Liver (tissue), 3 donors: ENCODE data around the gene UNC13A.

Experiments used
- GABPA ChIP-seq, 2 donors: IDR thresholded peaks in 1 of 2; conservative IDR thresholded peaks in 1 of 2; 2 replicates each; pipeline ENCODE4 v1.6.1; 2016; ENCODE audit warnings: antibody characterized with exemption in 2 of 2, mild to moderate bottlenecking in 1 of 2, moderate library complexity in 1 of 2
- HNF4A ChIP-seq, 2 donors: conservative IDR thresholded peaks; 2 replicates each; pipeline ENCODE4 v1.6.1; 2016; ENCODE audit warnings: antibody characterized with exemption in 2 of 2, mild to moderate bottlenecking in 2 of 2
- JUND ChIP-seq, 2 donors: IDR thresholded peaks; 2 replicates each; pipeline ENCODE4 v1.6.1; 2016; ENCODE audit warnings: antibody characterized with exemption in 2 of 2
- RAD21 ChIP-seq, 2 donors: IDR thresholded peaks; 2 replicates each; pipeline ENCODE4 v1.6.1; 2016; ENCODE audit warnings: antibody characterized with exemption in 2 of 2, mild to moderate bottlenecking in 2 of 2
- SP1 ChIP-seq: IDR thresholded peaks from 2 replicates; pipeline ENCODE4 v1.6.1; 2018; ENCODE audit warnings: antibody characterized with exemption, mild to moderate bottlenecking
- TAF1 ChIP-seq: conservative IDR thresholded peaks from 2 replicates; pipeline ENCODE4 v1.6.1; 2016; ENCODE audit warnings: antibody characterized with exemption, mild to moderate bottlenecking
- YY1 ChIP-seq: IDR thresholded peaks from 2 replicates; pipeline ENCODE4 v1.6.1; 2016; ENCODE audit warnings: antibody characterized with exemption, mild to moderate bottlenecking
- TF ChIP-seq, protein P1 (sequence below): fragments of 150-350 bp; IDR thresholded peaks from 2 replicates; pipeline ENCODE4 v1.5.1; 2017; ENCODE audit warnings: improper control_type of control experiment, low read depth, low read length; ENCODE audit not compliant: missing input control
- TF ChIP-seq, protein P2 (sequence below): IDR thresholded peaks from 2 replicates; pipeline ENCODE4 v1.6.1; 2016; ENCODE audit warnings: antibody characterized with exemption
- TF ChIP-seq, protein P3 (sequence below): IDR thresholded peaks from 2 replicates; pipeline ENCODE4 v1.6.1; 2016; ENCODE audit warnings: antibody characterized with exemption
- TF ChIP-seq, protein P4 (sequence below): IDR thresholded peaks from 2 replicates; pipeline ENCODE4 v1.6.1; 2016; ENCODE audit warnings: antibody characterized with exemption, mild to moderate bottlenecking
- TF ChIP-seq, protein P5 (sequence below): IDR thresholded peaks from 2 replicates; pipeline ENCODE4 v1.6.1; 2016; ENCODE audit warnings: antibody characterized with exemption
- donor health status: healthy.
- donor health status: healthy.

DNA sequence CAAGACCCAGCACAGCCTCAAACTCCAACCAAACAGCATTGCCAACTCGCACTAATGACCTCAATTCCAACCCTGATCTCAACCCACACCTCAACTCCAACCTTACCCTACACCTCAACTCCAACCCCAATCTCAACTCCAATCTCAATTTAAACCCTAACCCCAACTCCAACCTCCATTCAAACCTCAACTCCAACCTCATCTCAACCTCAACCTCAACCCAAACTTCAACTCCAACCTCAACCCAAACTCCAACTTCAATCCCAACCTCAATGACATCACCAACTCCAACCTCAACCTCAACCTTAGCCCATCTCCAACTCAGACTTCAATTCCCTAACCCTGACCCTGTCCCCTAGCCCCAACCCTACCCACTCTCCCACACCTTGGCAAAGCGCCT is 58.4 kb downstream of the UNC13A start:
- no peak for TF ChIP-seq JUND (IDR thresholded peaks at IDR 0.05)
- TF ChIP-seq, protein P1, sequence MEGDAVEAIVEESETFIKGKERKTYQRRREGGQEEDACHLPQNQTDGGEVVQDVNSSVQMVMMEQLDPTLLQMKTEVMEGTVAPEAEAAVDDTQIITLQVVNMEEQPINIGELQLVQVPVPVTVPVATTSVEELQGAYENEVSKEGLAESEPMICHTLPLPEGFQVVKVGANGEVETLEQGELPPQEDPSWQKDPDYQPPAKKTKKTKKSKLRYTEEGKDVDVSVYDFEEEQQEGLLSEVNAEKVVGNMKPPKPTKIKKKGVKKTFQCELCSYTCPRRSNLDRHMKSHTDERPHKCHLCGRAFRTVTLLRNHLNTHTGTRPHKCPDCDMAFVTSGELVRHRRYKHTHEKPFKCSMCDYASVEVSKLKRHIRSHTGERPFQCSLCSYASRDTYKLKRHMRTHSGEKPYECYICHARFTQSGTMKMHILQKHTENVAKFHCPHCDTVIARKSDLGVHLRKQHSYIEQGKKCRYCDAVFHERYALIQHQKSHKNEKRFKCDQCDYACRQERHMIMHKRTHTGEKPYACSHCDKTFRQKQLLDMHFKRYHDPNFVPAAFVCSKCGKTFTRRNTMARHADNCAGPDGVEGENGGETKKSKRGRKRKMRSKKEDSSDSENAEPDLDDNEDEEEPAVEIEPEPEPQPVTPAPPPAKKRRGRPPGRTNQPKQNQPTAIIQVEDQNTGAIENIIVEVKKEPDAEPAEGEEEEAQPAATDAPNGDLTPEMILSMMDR: no peak
- TF ChIP-seq RAD21 (IDR thresholded peaks at IDR 0.05): no peak
- no peak for TF ChIP-seq TAF1
- TF ChIP-seq GABPA (IDR thresholded peaks at IDR 0.05 in 1 of 2, conservative IDR thresholded peaks at IDR 0.05 in 1 of 2): no peak
- TF ChIP-seq HNF4A (conservative IDR thresholded peaks at IDR 0.05): no peak
- no peak for TF ChIP-seq SP1
- TF ChIP-seq, protein P2, sequence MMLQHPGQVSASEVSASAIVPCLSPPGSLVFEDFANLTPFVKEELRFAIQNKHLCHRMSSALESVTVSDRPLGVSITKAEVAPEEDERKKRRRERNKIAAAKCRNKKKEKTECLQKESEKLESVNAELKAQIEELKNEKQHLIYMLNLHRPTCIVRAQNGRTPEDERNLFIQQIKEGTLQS: no peak
- TF ChIP-seq, protein P3, sequence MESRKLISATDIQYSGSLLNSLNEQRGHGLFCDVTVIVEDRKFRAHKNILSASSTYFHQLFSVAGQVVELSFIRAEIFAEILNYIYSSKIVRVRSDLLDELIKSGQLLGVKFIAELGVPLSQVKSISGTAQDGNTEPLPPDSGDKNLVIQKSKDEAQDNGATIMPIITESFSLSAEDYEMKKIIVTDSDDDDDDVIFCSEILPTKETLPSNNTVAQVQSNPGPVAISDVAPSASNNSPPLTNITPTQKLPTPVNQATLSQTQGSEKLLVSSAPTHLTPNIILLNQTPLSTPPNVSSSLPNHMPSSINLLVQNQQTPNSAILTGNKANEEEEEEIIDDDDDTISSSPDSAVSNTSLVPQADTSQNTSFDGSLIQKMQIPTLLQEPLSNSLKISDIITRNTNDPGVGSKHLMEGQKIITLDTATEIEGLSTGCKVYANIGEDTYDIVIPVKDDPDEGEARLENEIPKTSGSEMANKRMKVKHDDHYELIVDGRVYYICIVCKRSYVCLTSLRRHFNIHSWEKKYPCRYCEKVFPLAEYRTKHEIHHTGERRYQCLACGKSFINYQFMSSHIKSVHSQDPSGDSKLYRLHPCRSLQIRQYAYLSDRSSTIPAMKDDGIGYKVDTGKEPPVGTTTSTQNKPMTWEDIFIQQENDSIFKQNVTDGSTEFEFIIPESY: no peak
- TF ChIP-seq, protein P4, sequence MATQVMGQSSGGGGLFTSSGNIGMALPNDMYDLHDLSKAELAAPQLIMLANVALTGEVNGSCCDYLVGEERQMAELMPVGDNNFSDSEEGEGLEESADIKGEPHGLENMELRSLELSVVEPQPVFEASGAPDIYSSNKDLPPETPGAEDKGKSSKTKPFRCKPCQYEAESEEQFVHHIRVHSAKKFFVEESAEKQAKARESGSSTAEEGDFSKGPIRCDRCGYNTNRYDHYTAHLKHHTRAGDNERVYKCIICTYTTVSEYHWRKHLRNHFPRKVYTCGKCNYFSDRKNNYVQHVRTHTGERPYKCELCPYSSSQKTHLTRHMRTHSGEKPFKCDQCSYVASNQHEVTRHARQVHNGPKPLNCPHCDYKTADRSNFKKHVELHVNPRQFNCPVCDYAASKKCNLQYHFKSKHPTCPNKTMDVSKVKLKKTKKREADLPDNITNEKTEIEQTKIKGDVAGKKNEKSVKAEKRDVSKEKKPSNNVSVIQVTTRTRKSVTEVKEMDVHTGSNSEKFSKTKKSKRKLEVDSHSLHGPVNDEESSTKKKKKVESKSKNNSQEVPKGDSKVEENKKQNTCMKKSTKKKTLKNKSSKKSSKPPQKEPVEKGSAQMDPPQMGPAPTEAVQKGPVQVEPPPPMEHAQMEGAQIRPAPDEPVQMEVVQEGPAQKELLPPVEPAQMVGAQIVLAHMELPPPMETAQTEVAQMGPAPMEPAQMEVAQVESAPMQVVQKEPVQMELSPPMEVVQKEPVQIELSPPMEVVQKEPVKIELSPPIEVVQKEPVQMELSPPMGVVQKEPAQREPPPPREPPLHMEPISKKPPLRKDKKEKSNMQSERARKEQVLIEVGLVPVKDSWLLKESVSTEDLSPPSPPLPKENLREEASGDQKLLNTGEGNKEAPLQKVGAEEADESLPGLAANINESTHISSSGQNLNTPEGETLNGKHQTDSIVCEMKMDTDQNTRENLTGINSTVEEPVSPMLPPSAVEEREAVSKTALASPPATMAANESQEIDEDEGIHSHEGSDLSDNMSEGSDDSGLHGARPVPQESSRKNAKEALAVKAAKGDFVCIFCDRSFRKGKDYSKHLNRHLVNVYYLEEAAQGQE: no peak
- TF ChIP-seq, protein P5, sequence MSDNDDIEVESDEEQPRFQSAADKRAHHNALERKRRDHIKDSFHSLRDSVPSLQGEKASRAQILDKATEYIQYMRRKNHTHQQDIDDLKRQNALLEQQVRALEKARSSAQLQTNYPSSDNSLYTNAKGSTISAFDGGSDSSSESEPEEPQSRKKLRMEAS: no peak
- no peak for TF ChIP-seq YY1
